A549 treated with AZD2906 at 1 μM for 4 hours (cell line): ENCODE results near the gene PDSS1. TPM values are rescaled to one million over a fixed set of nuclear protein-coding genes. Genes with fewer than 3 reads are reported as not detected.

ENCODE experiments used
- total RNA-seq: library from RNA; stranded (reverse); fragments of 200-300 nt; extraction: Qiagen RNA extraction; gene quantifications from 5 replicates; pipeline ENCODE4 v1.2.3, GENCODE V29; 2022

Gene PDSS1, protein sequence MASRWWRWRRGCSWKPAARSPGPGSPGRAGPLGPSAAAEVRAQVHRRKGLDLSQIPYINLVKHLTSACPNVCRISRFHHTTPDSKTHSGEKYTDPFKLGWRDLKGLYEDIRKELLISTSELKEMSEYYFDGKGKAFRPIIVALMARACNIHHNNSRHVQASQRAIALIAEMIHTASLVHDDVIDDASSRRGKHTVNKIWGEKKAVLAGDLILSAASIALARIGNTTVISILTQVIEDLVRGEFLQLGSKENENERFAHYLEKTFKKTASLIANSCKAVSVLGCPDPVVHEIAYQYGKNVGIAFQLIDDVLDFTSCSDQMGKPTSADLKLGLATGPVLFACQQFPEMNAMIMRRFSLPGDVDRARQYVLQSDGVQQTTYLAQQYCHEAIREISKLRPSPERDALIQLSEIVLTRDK
- total RNA-seq: 12.9 to 15.5 TPM (median 14.4 TPM) in 5 replicates

DNA sequence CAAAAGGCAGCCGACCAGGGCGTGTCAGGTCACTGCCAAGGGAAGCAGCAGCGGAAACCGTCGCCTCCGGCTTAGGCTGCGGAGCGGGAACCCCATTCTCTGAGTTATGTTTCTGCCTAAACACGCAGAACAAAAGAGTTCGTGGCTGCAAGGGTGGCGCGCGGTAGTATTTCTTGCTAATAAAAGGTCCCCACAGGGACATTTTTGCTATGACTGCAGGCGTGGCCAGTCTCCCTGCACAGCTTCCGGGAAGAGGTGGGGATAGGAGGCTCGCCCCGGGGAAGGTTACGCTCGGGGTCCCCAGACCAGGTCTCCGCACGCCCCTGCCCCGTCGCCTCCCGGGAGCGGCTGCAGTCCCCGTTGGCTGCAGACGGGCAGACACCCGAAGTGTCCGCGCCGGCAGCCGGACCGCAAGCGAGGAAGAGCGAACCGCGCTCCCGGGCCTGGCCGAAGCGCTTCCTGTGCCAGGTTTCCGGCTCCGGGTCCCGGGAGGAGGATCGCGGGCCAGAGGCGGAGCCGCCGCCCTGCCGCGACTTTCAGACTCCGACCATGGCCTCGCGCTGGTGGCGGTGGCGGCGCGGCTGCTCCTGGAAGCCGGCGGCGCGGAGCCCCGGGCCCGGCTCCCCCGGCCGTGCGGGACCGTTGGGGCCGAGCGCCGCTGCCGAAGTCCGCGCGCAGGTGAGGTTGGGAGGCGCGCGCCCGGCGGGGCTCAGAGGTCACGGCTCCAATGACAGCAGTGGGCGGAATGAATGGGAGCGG, at the start of gene PDSS1:
Gene PDSS1, plus strand, starts transcription at position 539 of the 759 bp plus-strand sequence. Its CDS starts 11 bp downstream, at position 550.

Other genes starting within 250 kb of the PDSS1 start
- gene ABI1, start 163.3 kb downstream of the PDSS1 start, total RNA-seq: 47.9 to 54.6 TPM (median 50.7 TPM) in 5 replicates